ENCODE results near the gene IL9.

IL9 gene

DNA sequence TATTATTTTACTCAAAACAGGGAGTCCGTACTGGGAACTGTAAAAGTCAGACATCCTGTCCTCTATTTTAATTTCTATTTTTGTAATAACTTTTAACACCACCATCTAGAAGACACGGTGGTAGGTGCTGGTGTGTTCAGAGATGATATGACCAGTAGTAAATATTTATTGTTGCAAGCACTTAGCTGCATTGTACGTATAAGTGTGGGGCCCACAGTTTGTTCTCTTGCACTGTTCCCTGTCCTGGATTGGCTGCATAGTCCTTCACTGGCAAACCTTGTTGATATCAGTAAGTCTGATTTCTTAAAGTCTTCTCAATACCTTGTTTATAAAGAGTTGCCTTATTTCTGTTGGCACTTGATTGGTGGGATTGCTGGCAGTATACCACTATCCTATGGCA, 24.6 kb upstream of the IL9 start:
- Histone ChIP-seq H3K4me1 (ENCODE audit: control insufficient read depth, insufficient read depth, low read length, poor library complexity, severe bottlenecking) (no peaks in the 10 kb centered on the region), H3K9me3 (ENCODE audit: control insufficient read depth, low read length) (no peaks in the 10 kb centered on the region), H3K27ac (ENCODE audit: low read depth, low read length, severe bottlenecking) (no peak overlapping the region), H3K4me3 (ENCODE audit: extremely low read depth, insufficient read depth, low read length, poor library complexity, severe bottlenecking) (no peak overlapping the region), H3K36me3 (ENCODE audit: control insufficient read depth, insufficient read depth, low read length) (no peaks in the 10 kb centered on the region)
- 83 to 89% methylated on average over 1 of the region's 3 CpGs for WGBS, 2 experiments (ENCODE audit: insufficient coverage in 2 of 2)

DNA sequence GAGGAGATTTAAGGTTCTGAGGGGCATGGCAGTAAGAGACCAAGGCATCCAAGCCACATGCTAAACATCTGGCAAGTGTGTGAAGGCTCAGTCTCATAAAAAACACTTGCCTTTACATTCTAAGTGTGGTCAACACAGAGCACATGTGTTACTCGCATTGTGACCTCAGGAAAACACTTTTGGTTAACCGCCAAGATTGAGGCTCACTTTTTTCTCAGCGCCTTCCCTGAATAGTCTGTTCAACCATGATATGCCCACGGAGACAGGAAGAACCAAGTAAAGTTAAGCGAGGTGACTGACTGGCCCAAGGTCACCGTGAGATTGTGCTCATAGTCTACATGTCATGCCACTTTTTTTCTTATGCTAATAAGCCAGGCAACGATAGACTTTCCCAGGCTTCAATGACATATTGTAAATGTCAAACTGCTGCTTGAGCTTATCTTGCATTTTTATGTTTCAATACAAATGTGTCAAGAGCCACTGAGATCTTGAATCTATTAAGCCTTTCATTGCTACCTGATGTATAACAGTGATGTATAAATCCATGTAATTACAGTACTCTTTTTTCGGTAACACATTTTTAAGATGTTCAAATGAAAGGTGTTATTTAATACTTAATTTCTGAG, 21.1 kb upstream of the IL9 start:
- Histone ChIP-seq H3K4me3 (ENCODE audit: extremely low read depth, insufficient read depth, low read length, poor library complexity, severe bottlenecking) (no peak overlapping the region), H3K9me3 (ENCODE audit: control insufficient read depth, low read length) (no peaks in the 10 kb centered on the region), H3K27ac (ENCODE audit: low read depth, low read length, severe bottlenecking) (no peak overlapping the region), H3K4me1 (ENCODE audit: control insufficient read depth, insufficient read depth, low read length, poor library complexity, severe bottlenecking) (no peaks in the 10 kb centered on the region), H3K36me3 (ENCODE audit: control insufficient read depth, insufficient read depth, low read length) (no peaks in the 10 kb centered on the region)
- WGBS, 2 experiments (ENCODE audit: insufficient coverage in 2 of 2), result 88 to 91% methylated on average over 7 of the region's 8 CpGs

DNA sequence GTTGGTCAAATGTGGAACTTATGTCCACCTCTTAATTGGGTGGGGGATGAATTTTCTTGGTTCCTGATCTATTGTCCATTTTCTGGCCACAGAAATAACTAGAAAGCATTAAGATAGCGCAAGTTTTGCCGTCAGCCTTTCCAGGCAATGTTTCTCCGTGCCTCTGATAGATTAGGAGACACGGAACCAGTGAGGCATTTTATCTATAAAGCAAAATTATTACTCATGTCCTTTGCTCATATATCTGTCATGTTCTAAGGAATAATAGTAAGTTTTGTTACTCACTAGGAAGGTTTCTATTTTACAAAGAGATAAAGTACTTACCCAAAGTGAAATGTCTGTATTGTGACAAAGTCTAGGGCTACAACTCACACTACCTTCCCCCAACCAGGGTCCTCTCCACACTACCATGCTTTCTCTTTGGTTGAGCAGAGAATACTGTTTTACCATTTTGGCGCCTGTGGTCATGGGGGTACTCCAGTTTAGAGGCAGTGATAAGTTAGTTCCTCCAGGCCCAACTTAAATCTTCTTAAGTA, 19.9 kb upstream of the IL9 start:
- H3K4me3 ChIP-seq (ENCODE audit: extremely low read depth, insufficient read depth, low read length, poor library complexity, severe bottlenecking), result no peak overlapping the region
- H3K9me3 ChIP-seq (ENCODE audit: control insufficient read depth, low read length), result no peaks in the 10 kb centered on the region
- no peaks in the 10 kb centered on the region for H3K36me3 ChIP-seq (ENCODE audit: control insufficient read depth, insufficient read depth, low read length)
- 100% methylated on average over 1 of the region's 5 CpGs; no CpG with 5 or more reads in 1 of the 2 experiments for WGBS, 2 experiments (ENCODE audit: insufficient coverage in 2 of 2)
- no peaks in the 10 kb centered on the region for H3K4me1 ChIP-seq (ENCODE audit: control insufficient read depth, insufficient read depth, low read length, poor library complexity, severe bottlenecking)
- H3K27ac ChIP-seq (ENCODE audit: low read depth, low read length, severe bottlenecking), result no peak overlapping the region

DNA sequence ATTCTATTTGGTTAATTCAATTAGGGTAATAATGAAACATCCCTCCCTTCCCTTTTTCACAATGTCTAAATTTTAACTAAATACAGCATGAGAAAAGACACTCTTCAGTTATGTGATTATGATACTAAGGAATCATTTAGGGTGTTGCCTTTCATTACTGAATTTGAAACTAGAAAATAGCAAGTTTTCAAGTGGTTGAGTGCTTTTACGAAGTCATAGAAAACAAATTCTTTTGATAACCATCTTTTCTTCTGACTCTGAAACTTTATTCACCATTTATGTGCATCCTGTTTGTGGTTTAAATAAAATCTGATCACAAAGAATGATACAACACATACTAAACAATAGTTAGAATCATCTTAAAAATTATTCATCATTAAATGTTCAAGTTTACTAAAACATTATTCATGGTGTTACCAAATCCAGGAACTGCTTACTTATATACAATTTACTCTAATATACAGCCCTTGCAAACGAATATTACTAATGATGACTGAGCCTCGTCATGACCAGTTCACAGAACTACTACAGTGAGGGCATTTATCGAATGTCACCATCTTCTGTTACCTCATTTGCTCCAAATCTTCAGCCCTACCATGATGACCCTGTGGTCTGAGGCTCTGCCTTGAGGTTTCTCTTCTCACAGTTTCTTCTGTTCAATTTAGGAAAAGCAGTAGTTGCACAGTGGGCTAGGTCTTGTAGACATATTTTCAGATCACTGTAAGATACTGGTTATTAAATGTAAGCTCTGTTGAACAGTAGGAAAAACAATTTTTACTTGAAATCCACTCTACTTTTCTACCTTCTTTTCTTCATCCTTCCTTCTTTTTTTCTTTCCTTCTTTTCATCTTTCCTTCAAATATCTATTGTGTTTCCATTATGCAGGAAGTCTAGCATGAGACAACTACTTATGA, 18.3 kb upstream of the IL9 start:
- Histone ChIP-seq H3K4me3 (ENCODE audit: extremely low read depth, insufficient read depth, low read length, poor library complexity, severe bottlenecking) (no peak overlapping the region), H3K36me3 (ENCODE audit: control insufficient read depth, insufficient read depth, low read length) (no peaks in the 10 kb centered on the region), H3K4me1 (ENCODE audit: control insufficient read depth, insufficient read depth, low read length, poor library complexity, severe bottlenecking) (no peaks in the 10 kb centered on the region), H3K27ac (ENCODE audit: low read depth, low read length, severe bottlenecking) (no peak overlapping the region), H3K9me3 (ENCODE audit: control insufficient read depth, low read length) (no peaks in the 10 kb centered on the region)
- WGBS, 2 experiments (ENCODE audit: insufficient coverage in 2 of 2), result 67 to 79% methylated on average over 3 of the region's 4 CpGs

DNA sequence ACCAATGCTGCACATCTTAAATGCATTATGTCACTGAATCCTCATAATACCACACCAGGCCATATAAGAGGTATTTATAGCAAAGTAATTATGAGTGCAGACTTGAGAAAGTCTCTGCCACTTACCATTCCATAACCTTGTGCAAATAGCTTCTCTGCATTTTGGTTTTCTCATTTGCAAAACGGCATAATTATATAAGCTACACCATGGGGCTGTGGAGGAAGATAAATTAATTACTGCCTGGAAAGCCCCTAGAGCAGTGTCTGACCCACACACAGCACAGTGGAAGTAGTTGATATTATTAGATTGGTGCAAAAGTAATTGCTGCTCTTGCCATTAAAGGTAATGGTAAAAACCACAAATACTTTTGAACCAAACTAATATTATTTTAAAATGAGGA, 9.5 kb upstream of the IL9 start:
- no CpG with 5 or more reads among the region's 1 CpG for WGBS, 2 experiments (ENCODE audit: insufficient coverage in 2 of 2)
- Histone ChIP-seq H3K4me1 (ENCODE audit: control insufficient read depth, insufficient read depth, low read length, poor library complexity, severe bottlenecking) (no peaks in the 10 kb centered on the region), H3K4me3 (ENCODE audit: extremely low read depth, insufficient read depth, low read length, poor library complexity, severe bottlenecking) (no peak overlapping the region), H3K27ac (ENCODE audit: low read depth, low read length, severe bottlenecking) (no peak overlapping the region), H3K9me3 (ENCODE audit: control insufficient read depth, low read length) (no peaks in the 10 kb centered on the region), H3K36me3 (ENCODE audit: control insufficient read depth, insufficient read depth, low read length) (no peaks in the 10 kb centered on the region)

DNA sequence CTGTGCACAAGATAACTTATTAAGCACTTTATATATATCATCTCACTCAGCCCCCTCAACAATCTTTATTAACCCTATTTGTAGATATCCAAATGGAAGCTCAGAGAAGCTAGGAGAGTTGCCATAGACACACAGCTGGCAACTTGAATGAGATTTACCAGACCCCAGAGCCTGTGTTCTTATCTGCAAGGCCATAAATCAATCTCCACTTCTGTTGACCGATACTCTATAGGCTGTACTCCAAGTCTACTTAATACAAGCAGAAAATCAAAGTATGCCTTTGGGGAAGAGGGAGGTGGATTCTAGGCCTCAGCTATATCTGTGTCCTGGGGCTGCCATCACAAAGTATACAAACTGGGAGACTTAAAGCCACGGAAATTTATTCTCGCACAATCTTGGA, 6.0 kb upstream of the IL9 start:
- Histone ChIP-seq H3K4me3 (ENCODE audit: extremely low read depth, insufficient read depth, low read length, poor library complexity, severe bottlenecking) (no peak overlapping the region), H3K9me3 (ENCODE audit: control insufficient read depth, low read length) (no peaks in the 10 kb centered on the region), H3K27ac (ENCODE audit: low read depth, low read length, severe bottlenecking) (no peak overlapping the region), H3K4me1 (ENCODE audit: control insufficient read depth, insufficient read depth, low read length, poor library complexity, severe bottlenecking) (no peaks in the 10 kb centered on the region), H3K36me3 (ENCODE audit: control insufficient read depth, insufficient read depth, low read length) (no peaks in the 10 kb centered on the region)
- WGBS, 2 experiments (ENCODE audit: insufficient coverage in 2 of 2), result 93 to 100% methylated on average over 2 of the region's 3 CpGs

DNA sequence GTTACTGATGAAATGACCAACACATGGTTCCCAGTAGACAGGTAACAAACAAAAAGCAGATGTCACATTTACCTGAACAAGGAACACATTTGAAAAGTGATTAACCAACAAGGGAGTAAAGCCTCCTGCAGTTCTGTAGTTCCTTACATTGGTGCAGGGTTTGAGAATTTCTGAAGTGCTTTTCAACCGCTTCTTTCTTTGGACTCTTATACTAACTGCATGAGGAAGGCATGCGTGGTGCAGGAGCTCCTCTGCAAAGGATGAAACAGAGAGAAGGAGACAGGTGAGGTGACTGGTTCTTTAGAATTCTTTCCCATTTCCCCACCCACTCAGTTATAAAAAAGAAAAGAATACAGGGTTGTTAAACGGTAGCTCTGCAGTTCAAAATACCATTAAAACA, 4.6 kb upstream of the IL9 start:
- H3K36me3 ChIP-seq (ENCODE audit: control insufficient read depth, insufficient read depth, low read length), result no peaks in the 10 kb centered on the region
- H3K9me3 ChIP-seq (ENCODE audit: control insufficient read depth, low read length), result no peaks in the 10 kb centered on the region
- H3K27ac ChIP-seq (ENCODE audit: low read depth, low read length, severe bottlenecking), result no peak overlapping the region
- no peaks in the 10 kb centered on the region for H3K4me1 ChIP-seq (ENCODE audit: control insufficient read depth, insufficient read depth, low read length, poor library complexity, severe bottlenecking)
- no peak overlapping the region for H3K4me3 ChIP-seq (ENCODE audit: extremely low read depth, insufficient read depth, low read length, poor library complexity, severe bottlenecking)
- no CpG with 5 or more reads among the region's 3 CpGs for WGBS, 2 experiments (ENCODE audit: insufficient coverage in 2 of 2)

DNA sequence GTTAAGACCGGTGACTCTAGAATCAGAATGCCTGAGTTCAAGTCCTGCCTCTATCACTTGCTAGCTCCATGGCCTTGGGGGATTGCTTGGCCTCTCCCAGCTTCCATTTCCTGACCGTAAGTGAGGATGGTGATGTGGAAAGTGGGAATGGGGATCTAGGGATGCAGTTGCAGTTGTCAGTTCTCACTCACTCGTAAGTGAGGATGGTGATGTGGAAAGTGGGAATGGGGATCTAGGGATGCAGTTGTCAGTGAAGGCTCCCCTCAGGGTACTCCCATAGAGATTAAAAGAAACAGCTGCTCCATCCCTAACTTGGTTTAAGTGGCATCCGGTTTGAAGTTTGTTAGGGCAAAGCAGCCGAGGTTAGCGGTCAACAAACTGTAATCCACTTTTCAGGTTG, 3.0 kb upstream of the IL9 start:
- Histone ChIP-seq H3K4me3 (ENCODE audit: extremely low read depth, insufficient read depth, low read length, poor library complexity, severe bottlenecking) (no peak overlapping the region), H3K9me3 (ENCODE audit: control insufficient read depth, low read length) (no peaks in the 10 kb centered on the region), H3K4me1 (ENCODE audit: control insufficient read depth, insufficient read depth, low read length, poor library complexity, severe bottlenecking) (peaks cover 3% of the 10 kb centered on the region), H3K27ac (ENCODE audit: low read depth, low read length, severe bottlenecking) (no peak overlapping the region), H3K36me3 (ENCODE audit: control insufficient read depth, insufficient read depth, low read length) (no peaks in the 10 kb centered on the region)
- 71 to 92% methylated on average over 1 to 3 of the region's 6 CpGs for WGBS, 2 experiments (ENCODE audit: insufficient coverage in 2 of 2)

DNA sequence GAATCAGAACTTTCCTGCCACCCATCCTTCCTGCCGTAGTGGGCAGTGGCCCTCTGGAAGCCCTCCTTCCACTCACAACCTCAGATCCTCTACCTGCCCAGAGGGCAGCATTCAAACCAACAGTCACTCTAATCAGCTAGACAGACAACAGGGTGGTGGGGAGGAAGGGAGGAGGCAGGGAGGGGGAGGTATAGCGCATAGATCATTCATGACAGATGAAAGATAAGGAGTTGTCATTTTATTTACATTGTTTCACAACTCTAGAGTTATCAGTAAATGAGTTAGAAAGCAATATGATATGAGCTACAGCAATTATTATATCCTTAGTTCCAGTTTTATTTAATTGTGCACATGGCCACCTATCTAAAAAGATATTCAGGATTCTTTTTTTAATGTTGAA, 852 bp downstream of the IL9 start:
- no peak overlapping the region for H3K4me3 ChIP-seq (ENCODE audit: extremely low read depth, insufficient read depth, low read length, poor library complexity, severe bottlenecking)
- peaks cover 3% of the 10 kb centered on the region for H3K4me1 ChIP-seq (ENCODE audit: control insufficient read depth, insufficient read depth, low read length, poor library complexity, severe bottlenecking)
- no peak overlapping the region for H3K27ac ChIP-seq (ENCODE audit: low read depth, low read length, severe bottlenecking)
- H3K36me3 ChIP-seq (ENCODE audit: control insufficient read depth, insufficient read depth, low read length), result no peaks in the 10 kb centered on the region
- WGBS, 2 experiments (ENCODE audit: insufficient coverage in 2 of 2), result no CpG with 5 or more reads among the region's 2 CpGs
- no peaks in the 10 kb centered on the region for H3K9me3 ChIP-seq (ENCODE audit: control insufficient read depth, low read length)

DNA sequence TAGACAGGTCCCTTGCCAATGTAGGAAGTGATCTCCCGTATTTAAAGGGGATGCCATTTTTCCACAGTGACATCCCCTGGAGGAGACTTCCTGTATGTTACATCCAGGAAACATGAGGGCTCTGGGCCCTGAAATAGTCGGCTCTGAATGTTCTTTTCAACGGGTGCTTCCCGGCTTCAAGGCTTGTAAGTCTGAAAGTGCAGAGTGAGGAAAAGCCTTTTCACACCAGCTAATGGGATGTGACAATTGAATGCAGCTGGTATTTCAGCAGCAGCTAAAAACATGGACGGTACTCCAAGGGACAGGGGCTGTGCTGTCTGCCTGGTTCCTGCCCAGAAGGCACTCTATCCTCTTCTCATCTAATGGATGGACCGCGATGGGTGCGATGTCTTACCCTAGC, 1.4 kb downstream of the IL9 start:
- no peak overlapping the region for H3K4me3 ChIP-seq (ENCODE audit: extremely low read depth, insufficient read depth, low read length, poor library complexity, severe bottlenecking)
- no peak overlapping the region for H3K27ac ChIP-seq (ENCODE audit: low read depth, low read length, severe bottlenecking)
- WGBS, 2 experiments (ENCODE audit: insufficient coverage in 2 of 2), result 81 to 86% methylated on average over 7 of the region's 8 CpGs
- peaks cover 3% of the 10 kb centered on the region for H3K4me1 ChIP-seq (ENCODE audit: control insufficient read depth, insufficient read depth, low read length, poor library complexity, severe bottlenecking)
- no peaks in the 10 kb centered on the region for H3K36me3 ChIP-seq (ENCODE audit: control insufficient read depth, insufficient read depth, low read length)
- H3K9me3 ChIP-seq (ENCODE audit: control insufficient read depth, low read length), result no peaks in the 10 kb centered on the region

DNA sequence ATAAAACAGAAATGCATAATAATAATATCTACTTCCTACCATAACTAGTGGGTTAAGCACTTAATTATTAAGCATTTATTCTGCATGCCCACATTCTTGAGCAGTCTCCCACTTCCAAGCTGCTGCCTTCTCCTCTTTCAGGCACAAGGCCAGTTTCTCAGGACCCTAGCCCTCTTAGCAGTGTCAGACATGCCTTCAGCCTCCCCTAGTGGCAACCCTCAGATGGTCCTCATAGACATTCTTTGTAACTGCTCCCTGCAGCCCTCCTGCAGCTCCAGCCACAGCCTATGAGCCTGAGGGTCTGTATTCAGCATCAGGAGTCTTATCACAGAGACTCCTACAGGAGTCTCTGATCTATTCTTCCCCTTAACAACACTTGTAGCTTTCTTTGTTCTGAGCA, 3.9 kb downstream of the IL9 start:
- Histone ChIP-seq H3K4me3 (ENCODE audit: extremely low read depth, insufficient read depth, low read length, poor library complexity, severe bottlenecking) (no peak overlapping the region), H3K9me3 (ENCODE audit: control insufficient read depth, low read length) (no peaks in the 10 kb centered on the region), H3K36me3 (ENCODE audit: control insufficient read depth, insufficient read depth, low read length) (no peaks in the 10 kb centered on the region), H3K27ac (ENCODE audit: low read depth, low read length, severe bottlenecking) (no peak overlapping the region), H3K4me1 (ENCODE audit: control insufficient read depth, insufficient read depth, low read length, poor library complexity, severe bottlenecking) (peaks cover 3% of the 10 kb centered on the region)
